IPS-NIHi11 (cell line): Measurements from ENCODE around the gene TPRG1.
A peak's percentile ranks its signal among the peaks of the same experiment; 100 is the strongest.

Source experiments
- DNase-seq: peaks from one replicate; pipeline ENCODE4 v3.0.0; 2012; ENCODE audit warnings: mixed read lengths, low spot score

The TPRG1 gene

GRCh38 chr3:189278221-189278620 lies 106.5 kb downstream of the TPRG1 start:
- DNase-seq: no peak

- DNase-seq: no peak
Measured at GRCh38 chr3:189282189-189282588, 110.4 kb downstream of the TPRG1 start.

GRCh38 chr3:189282741-189283140 lies 111.0 kb downstream of the TPRG1 start:
- no peak for DNase-seq

- DNase-seq: no peak
Measured at GRCh38 chr3:189286188-189286587, 114.4 kb downstream of the TPRG1 start.

- no peak for DNase-seq
Measured at GRCh38 chr3:189286916-189287315, 115.1 kb downstream of the TPRG1 start.

GRCh38 chr3:189288348-189289235 lies 116.8 kb downstream of the TPRG1 start:
- DNase-seq: no peak

GRCh38 chr3:189289251-189289650 lies 117.5 kb downstream of the TPRG1 start:
- no peak for DNase-seq

GRCh38 chr3:189292667-189293484 lies 121.1 kb downstream of the TPRG1 start:
- DNase-seq: peak; percentile 57

GRCh38 chr3:189294649-189295048 lies 122.9 kb downstream of the TPRG1 start:
- no peak for DNase-seq

GRCh38 chr3:189295089-189295488 lies 123.3 kb downstream of the TPRG1 start:
- no peak for DNase-seq

GRCh38 chr3:189297932-189298331 lies 126.2 kb downstream of the TPRG1 start:
- no peak for DNase-seq

GRCh38 chr3:189298469-189299375 lies 127.0 kb downstream of the TPRG1 start:
- no peak for DNase-seq

GRCh38 chr3:189300345-189300744 lies 128.6 kb downstream of the TPRG1 start:
- no peak for DNase-seq

- no peak for DNase-seq
Measured at GRCh38 chr3:189301479-189301878, 129.7 kb downstream of the TPRG1 start.

- DNase-seq: no peak
Measured at GRCh38 chr3:189303584-189303983, 131.8 kb downstream of the TPRG1 start.

GRCh38 chr3:189304465-189305351 lies 132.9 kb downstream of the TPRG1 start:
- DNase-seq: peak; percentile 74

- DNase-seq: no peak
Measured at GRCh38 chr3:189305412-189305811, 133.6 kb downstream of the TPRG1 start.

GRCh38 chr3:189307963-189308362 lies 136.2 kb downstream of the TPRG1 start:
- DNase-seq: no peak

GRCh38 chr3:189308608-189309007 lies 136.8 kb downstream of the TPRG1 start:
- no peak for DNase-seq

GRCh38 chr3:189309400-189309975 lies 137.7 kb downstream of the TPRG1 start:
- no peak for DNase-seq

GRCh38 chr3:189311521-189311920 lies 139.8 kb downstream of the TPRG1 start:
- DNase-seq: no peak
